Endothelial cell of umbilical vein (primary cell): ENCODE results near the gene CABLES1. TPM values are rescaled to one million over a fixed set of nuclear protein-coding genes. Genes with fewer than 3 reads are reported as not detected.

Experiments used
- BruUV-seq: library from RNA; stranded (reverse); fragments of 400-500 nt; replicated peaks from 2 replicates; lab custom pipeline; 2021; lab: Mats Ljungman, UMichigan
- CTCF ChIA-PET: fragments of 300-600, 350-600 bp; sonication (Branson Sonifier 250); formaldehyde crosslinking; loops from one replicate; lab custom pipeline; 2021; ENCODE audit warnings: antibody characterized with exemption, inconsistent platforms; lab: Charles Lee
- POLR2A ChIA-PET: fragments of 300-600, 350-600 bp; sonication (Branson Sonifier 250); formaldehyde crosslinking; loops from one replicate; lab custom pipeline; 2021; ENCODE audit warnings: antibody characterized with exemption, inconsistent platforms; lab: Charles Lee
- DNase-seq: peaks from one replicate; pipeline ENCODE4 v3.0.0-alpha.2; 2011; ENCODE audit warnings: low read depth, low spot score
- FAIRE-seq: peaks from 2 replicates; lab custom pipeline; 2011; peaks lifted over from hg19 to GRCh38; lab: Jason Lieb, UNC
- H2AFZ ChIP-seq: 2 replicates; pipeline ENCODE4 v1.6.0; 2012; ENCODE audit warnings: low read depth, low read length, control low read depth, inconsistent platforms
- H3K27ac ChIP-seq: 2 replicates; pipeline ENCODE4 v1.5.1; 2011; ENCODE audit warnings: low read depth, mild to moderate bottlenecking, control low read depth, low read length, moderate library complexity; ENCODE audit not compliant: insufficient read depth
- H3K27me3 ChIP-seq, 2 experiments: 2 replicates each; pipeline versions ENCODE4 v1.6.0 to v1.6.1; 2011; ENCODE audit warnings: low read length in 2 of 2, mixed read lengths in 1 of 2; ENCODE audit not compliant: control insufficient read depth in 2 of 2, insufficient read depth in 2 of 2
- H3K36me3 ChIP-seq, 2 experiments: 2 replicates in 1 of 2; 3 replicates in 1 of 2; pipeline ENCODE4 v1.5.1; 2011; ENCODE audit warnings: low read length in 2 of 2, mild to moderate bottlenecking in 1 of 2, moderate library complexity in 1 of 2; ENCODE audit not compliant: control insufficient read depth in 2 of 2, insufficient read depth in 2 of 2; ENCODE audit errors: extremely low read depth in 1 of 2
- H3K4me1 ChIP-seq: 3 replicates; pipeline ENCODE4 v1.5.1; 2011; ENCODE audit warnings: mild to moderate bottlenecking, low read length; ENCODE audit not compliant: control insufficient read depth, insufficient read depth; ENCODE audit errors: extremely low read depth
- H3K4me2 ChIP-seq: 2 replicates; pipeline ENCODE4 v1.6.1; 2011; ENCODE audit warnings: low read length, control low read depth, mixed read lengths; ENCODE audit not compliant: insufficient read depth
- H3K4me3 ChIP-seq, 3 experiments: fragments of 200-600 bp in 1 of 3; sonication (generic), shearing (Covaris generic) in 1 of 3; replicated peaks in 1 of 3; 2 replicates each; pipeline ENCODE4 v1.5.1; 2011 to 2016; ENCODE audit warnings: control low read depth in 3 of 3, low read length in 3 of 3, mild to moderate bottlenecking in 2 of 3, inconsistent platforms in 1 of 3, low read depth in 1 of 3, moderate library complexity in 1 of 3; ENCODE audit not compliant: insufficient read depth in 1 of 3
- H3K79me2 ChIP-seq: 2 replicates; pipeline ENCODE4 v1.6.0; 2012; ENCODE audit warnings: low read length, inconsistent platforms; ENCODE audit not compliant: control insufficient read depth, insufficient read depth
- H3K9ac ChIP-seq: replicated peaks from 2 replicates; pipeline ENCODE3; 2011; ENCODE audit warnings: low read length, control low read depth; ENCODE audit not compliant: insufficient read depth; ENCODE audit errors: extremely low read depth
- H3K9me1 ChIP-seq: replicated peaks from 3 replicates; pipeline ENCODE4 v1.6.0; 2011; ENCODE audit warnings: mild to moderate bottlenecking, low read length; ENCODE audit not compliant: control insufficient read depth, insufficient read depth; ENCODE audit errors: extremely low read depth
- H3K9me3 ChIP-seq: replicated peaks from 2 replicates; pipeline ENCODE4 v1.5.1; 2012; ENCODE audit warnings: low read length, inconsistent platforms; ENCODE audit not compliant: control insufficient read depth, insufficient read depth
- H4K20me1 ChIP-seq: replicated peaks from 2 replicates; pipeline ENCODE3; 2011; ENCODE audit warnings: mild to moderate bottlenecking, low read length; ENCODE audit not compliant: control insufficient read depth, insufficient read depth; ENCODE audit errors: extremely low read depth
- EZH2 ChIP-seq: IDR thresholded peaks from 2 replicates; pipeline ENCODE4 v1.6.1; 2012; ENCODE audit warnings: borderline replicate concordance, low read depth, mild to moderate bottlenecking, moderate library complexity, low read length, inconsistent platforms; ENCODE audit not compliant: severe bottlenecking
- FOS ChIP-seq: IDR thresholded peaks from 2 replicates; pipeline ENCODE4 v1.6.1; 2011; ENCODE audit warnings: mild to moderate bottlenecking, low read length, moderate library complexity, borderline replicate concordance; ENCODE audit not compliant: insufficient read depth
- GATA2 ChIP-seq: IDR thresholded peaks from 2 replicates; pipeline ENCODE4 v1.7.0; 2011; ENCODE audit warnings: low read depth, mild to moderate bottlenecking, moderate library complexity, mixed read lengths, low read length; ENCODE audit not compliant: insufficient read length, insufficient read depth
- JUN ChIP-seq: IDR thresholded peaks from 2 replicates; pipeline ENCODE4 v1.6.1; 2011; ENCODE audit warnings: borderline replicate concordance, low read depth; ENCODE audit not compliant: insufficient read length, insufficient read depth
- MYC ChIP-seq: IDR thresholded peaks from one replicate; pipeline ENCODE4 v1.6.1; 2011; ENCODE audit warnings: mild to moderate bottlenecking, low read depth, low read length
- POLR2A ChIP-seq: IDR thresholded peaks from 2 replicates; pipeline ENCODE4 v1.6.1; 2012; ENCODE audit warnings: low read depth, mild to moderate bottlenecking, control low read depth, low read length
- POLR2AphosphoS5 ChIP-seq: IDR thresholded peaks from 2 replicates; pipeline ENCODE4 v1.6.1; 2012; ENCODE audit warnings: low read depth, mild to moderate bottlenecking, control low read depth, low read length, moderate library complexity; ENCODE audit not compliant: insufficient read depth
- dilution Hi-C: fragments of 300-500 bp; cut with MboI; formaldehyde crosslinking; loops from one replicate; pipeline ENCODE4 v1.15.0; 2019; ENCODE audit warnings: low sequenced_read_pairs; ENCODE audit not compliant: extremely low pct_ligation_motif_present
- intact Hi-C: fragments of 100-400 bp; cut with micrococcal nuclease; formaldehyde crosslinking; loops from one replicate; pipeline ENCODE4 v1.10.0; 2022
- polyA plus RNA-seq, 4 experiments: library from polyadenylated mRNA; depleted of rRNA in 3 of 4; stranded (reverse) in 3 of 4; unstranded in 1 of 4; fragments of >200 nt; gene quantifications; 2 replicates each; pipeline versions ENCODE4 v1.2.1 to v1.2.3, GENCODE V29; 2011 to 2012; ENCODE audit warnings: missing spikeins in 1 of 4
- total RNA-seq: library from RNA; stranded (reverse); gene quantifications from 2 replicates; pipeline ENCODE4 v1.2.3, GENCODE V29; 2021
- TF ChIP-seq, protein P1 (sequence below): IDR thresholded peaks from 2 replicates; pipeline ENCODE4 v1.6.1; 2011; ENCODE audit not compliant: insufficient read depth, insufficient read length
- TF ChIP-seq, protein P2 (sequence below), 2 donors: IDR thresholded peaks; 1 replicate in 1 of 2; 2 replicates in 1 of 2; pipeline ENCODE4 v1.5.1; 2011; ENCODE audit warnings: low read length in 2 of 2, mild to moderate bottlenecking in 2 of 2, moderate library complexity in 2 of 2, control low read depth in 1 of 2, inconsistent platforms in 1 of 2, low read depth in 1 of 2; ENCODE audit not compliant: insufficient read depth in 1 of 2; ENCODE audit errors: extremely low read depth in 1 of 2

Gene CABLES1
- total and polyA plus RNA-seq, 2 donors (not counting 3 experiments of a cell fraction or from before 2014, with no cell fraction given): 40.2 to 71.1 TPM

DNA sequence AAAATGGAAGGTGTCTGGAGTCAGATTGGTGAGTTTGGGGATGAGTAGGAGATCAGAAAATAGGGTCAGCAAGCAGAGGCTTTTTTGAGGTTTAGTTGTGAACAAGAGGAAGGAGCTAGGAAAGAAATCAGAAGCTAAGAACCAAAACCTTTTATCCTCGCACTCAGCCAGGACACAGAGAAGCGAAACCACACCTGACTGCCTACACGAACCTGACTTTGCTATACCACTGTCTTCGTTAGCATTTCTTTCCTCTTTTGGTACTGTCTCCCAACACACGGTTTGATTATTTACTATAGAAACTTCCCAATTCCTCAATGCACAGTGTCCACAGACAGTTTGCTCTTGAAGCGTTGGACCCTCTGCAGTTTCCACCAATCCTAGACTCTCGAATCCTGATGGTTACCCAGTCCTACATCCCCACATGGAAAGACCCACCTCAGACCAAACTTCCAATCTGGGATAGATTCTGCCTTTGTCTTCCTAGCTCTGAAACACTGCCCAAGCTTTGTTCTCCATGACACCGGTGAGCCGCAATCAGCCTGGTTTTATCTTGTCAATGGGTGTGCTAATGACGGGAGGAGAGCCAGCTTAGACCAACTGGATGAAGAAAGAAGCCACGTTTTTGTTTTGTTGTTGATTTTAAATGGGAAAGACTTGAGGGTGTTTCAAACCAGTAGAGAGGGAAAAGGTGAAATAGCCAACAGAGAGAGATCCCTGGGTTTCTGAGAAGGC, 137.4 kb downstream of the CABLES1 start:
- Histone ChIP-seq H3K9me3 (no peaks in the 10 kb centered on the region), H3K27ac (no peak overlapping the region), H3K9me1 (no peaks in the 10 kb centered on the region), H2AFZ (no peak overlapping the region), H4K20me1 (no peaks in the 10 kb centered on the region), H3K27me3 (no peaks in the 10 kb centered on the region), H3K4me1 (peaks cover 14% of the 10 kb centered on the region), H3K36me3 (no peaks in the 10 kb centered on the region), H3K4me3 (no peak overlapping the region), H3K9ac (no peak overlapping the region), H3K79me2 (no peaks in the 10 kb centered on the region), H3K4me2 (no peak overlapping the region)
- intact Hi-C loops: no loop called here
- TF ChIP-seq POLR2AphosphoS5 (no peak), MYC (no peak), EZH2 (no peak), FOS (no peak), JUN (no peak), GATA2 (no peak), POLR2A (no peak)
- TF ChIP-seq, protein P1, sequence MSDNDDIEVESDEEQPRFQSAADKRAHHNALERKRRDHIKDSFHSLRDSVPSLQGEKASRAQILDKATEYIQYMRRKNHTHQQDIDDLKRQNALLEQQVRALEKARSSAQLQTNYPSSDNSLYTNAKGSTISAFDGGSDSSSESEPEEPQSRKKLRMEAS: no peak
- TF ChIP-seq, protein P2, sequence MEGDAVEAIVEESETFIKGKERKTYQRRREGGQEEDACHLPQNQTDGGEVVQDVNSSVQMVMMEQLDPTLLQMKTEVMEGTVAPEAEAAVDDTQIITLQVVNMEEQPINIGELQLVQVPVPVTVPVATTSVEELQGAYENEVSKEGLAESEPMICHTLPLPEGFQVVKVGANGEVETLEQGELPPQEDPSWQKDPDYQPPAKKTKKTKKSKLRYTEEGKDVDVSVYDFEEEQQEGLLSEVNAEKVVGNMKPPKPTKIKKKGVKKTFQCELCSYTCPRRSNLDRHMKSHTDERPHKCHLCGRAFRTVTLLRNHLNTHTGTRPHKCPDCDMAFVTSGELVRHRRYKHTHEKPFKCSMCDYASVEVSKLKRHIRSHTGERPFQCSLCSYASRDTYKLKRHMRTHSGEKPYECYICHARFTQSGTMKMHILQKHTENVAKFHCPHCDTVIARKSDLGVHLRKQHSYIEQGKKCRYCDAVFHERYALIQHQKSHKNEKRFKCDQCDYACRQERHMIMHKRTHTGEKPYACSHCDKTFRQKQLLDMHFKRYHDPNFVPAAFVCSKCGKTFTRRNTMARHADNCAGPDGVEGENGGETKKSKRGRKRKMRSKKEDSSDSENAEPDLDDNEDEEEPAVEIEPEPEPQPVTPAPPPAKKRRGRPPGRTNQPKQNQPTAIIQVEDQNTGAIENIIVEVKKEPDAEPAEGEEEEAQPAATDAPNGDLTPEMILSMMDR (IDR thresholded peaks at IDR 0.05; ENCODE audit: extremely low read depth in 1 of 2, insufficient read depth in 1 of 2, low read depth in 1 of 2, low read length in 2 of 2): no peak
- no peak for DNase-seq
- no TSS peak for BruUV-seq
- FAIRE-seq: no peak
- ChIA-PET CTCF (interaction anchor here (1.4 kb wide), 1 partner anchor 12 kb away, joined by 3 read pairs; no protein-coding TSS in a partner anchor), POLR2A (no interaction called here)
- dilution Hi-C loops: no loop called here
